ENCODE results near the gene ANKDD1B.

The ANKDD1B gene

GRCh38 chr5:75706775-75707174 is 95.5 kb downstream of the ANKDD1B start:
- no peak for DNase-seq (ENCODE audit: low spot score)

- no peak for DNase-seq (ENCODE audit: low spot score)
These were observed 96.8 kb downstream of the ANKDD1B start for GRCh38 chr5:75707911-75708509.

- no peak for DNase-seq (ENCODE audit: low spot score)
These were observed 99.4 kb downstream of the ANKDD1B start for GRCh38 chr5:75710637-75711036.

GRCh38 chr5:75711151-75711550 is 99.9 kb downstream of the ANKDD1B start:
- DNase-seq (ENCODE audit: low spot score) = no peak

- no peak for DNase-seq (ENCODE audit: low spot score)
These were observed 100.8 kb downstream of the ANKDD1B start for GRCh38 chr5:75712091-75712490.

GRCh38 chr5:75716715-75717081 is 105.4 kb downstream of the ANKDD1B start:
- peak; percentile 7 for DNase-seq (ENCODE audit: low spot score)

GRCh38 chr5:75717082-75717922 is 106.0 kb downstream of the ANKDD1B start, which contains the start of gene POC5:
Gene POC5 (minus strand): TSS chr5:75717437. CDS start chr5:75712937, 4,500 bp downstream.
- peak; percentile 99 for DNase-seq (ENCODE audit: low spot score)

- no peak for DNase-seq (ENCODE audit: low spot score)
These were observed 109.6 kb downstream of the ANKDD1B start for GRCh38 chr5:75720882-75721281.
